ENCODE results near the gene TRAF6. TPM values are rescaled to one million over a fixed set of nuclear protein-coding genes. Genes with fewer than 3 reads are reported as not detected.

The TRAF6 gene
- total RNA-seq, 1 donor from 2014 or later = 12.5 TPM

Small RNA genes lying within 50 kb of the gene (small RNA-seq; reads per million reads assigned to genes)
- not detected for gene AC061999.1 (ENCODE audit: low replicate concordance)

Other genes starting within 250 kb of the TRAF6 start
- gene COMMD9, start 220.8 kb downstream of the TRAF6 start, total RNA-seq = 26.7 TPM
- gene PRR5L, start 214.0 kb downstream of the TRAF6 start, total RNA-seq = 14.1 TPM
- gene RAG1, start 57.7 kb upstream of the TRAF6 start, total RNA-seq = 2.2 TPM
- 31.4 TPM for gene IFTAP, start 84.2 kb upstream of the TRAF6 start, total RNA-seq
- 0.21 TPM for gene RAG2, start 88.0 kb upstream of the TRAF6 start, total RNA-seq